GM18520 (cell line): ENCODE measurements around the gene MRTO4.
A peak's percentile ranks its signal among the peaks of the same experiment; 100 is the strongest.
"Not testable (repeated sequence)": the region's sequence is repeated elsewhere in the genome, so short reads cannot be mapped to it uniquely, and the experiment has no call there.

ENCODE experiments used
- ATAC-seq: cut with Tn5 transposase; IDR thresholded peaks from one replicate; pipeline ENCODE4 v1.9.1; 2021; ENCODE audit not compliant: unreplicated experiment

The MRTO4 gene

DNA sequence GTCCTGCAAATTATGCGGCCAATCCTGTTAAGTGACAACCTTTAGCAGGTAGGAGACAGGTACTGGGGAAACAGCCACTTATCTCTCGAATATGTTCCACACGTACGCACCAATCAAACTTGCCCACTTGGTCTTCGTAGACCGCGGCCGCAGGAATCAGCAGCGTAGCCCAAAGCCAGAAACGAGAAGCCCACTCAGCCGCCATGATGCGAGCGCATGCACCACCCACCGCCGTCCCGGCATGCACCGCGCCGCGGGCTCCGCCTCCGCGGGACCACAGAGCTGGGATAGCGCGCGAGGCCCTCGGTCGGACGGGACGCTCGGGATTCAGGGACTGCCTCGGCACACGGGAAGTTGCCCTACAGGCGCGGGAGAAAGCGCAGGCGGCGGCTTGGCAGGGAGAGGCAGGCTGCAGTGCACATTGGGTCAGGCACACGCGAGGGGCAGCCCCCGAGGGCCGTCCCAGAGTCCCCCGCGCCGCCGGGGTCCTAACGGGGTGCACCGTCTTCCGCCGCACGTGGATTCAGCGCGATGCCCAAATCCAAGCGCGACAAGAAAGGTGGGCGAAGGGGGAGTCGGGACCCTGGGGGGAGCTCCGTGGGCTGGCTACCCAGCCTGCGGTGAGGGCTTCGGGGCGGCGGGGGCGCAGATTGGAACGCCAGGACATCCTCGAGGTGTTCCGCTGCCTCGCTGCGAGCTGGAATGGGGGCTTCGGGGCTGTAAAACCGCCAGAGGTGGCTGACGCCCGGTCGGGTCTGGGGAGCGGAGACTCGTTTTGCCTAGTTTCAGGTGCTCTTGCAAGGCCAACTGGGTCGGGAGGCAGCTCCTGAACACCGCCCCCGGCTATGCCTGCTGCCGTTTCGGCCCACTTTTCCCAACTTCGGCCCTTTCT lies at the start of gene MRTO4, which contains the start of gene EMC1:
Gene MRTO4, plus strand, starts transcription at position 501 of the 892 bp plus-strand sequence. Its CDS starts 31 bp downstream, at position 532.
Gene EMC1, minus strand, starts transcription at position 220 of the 892 bp plus-strand sequence. Its CDS starts 15 bp downstream, at position 205.
- ATAC-seq, result peak; percentile 65

DNA sequence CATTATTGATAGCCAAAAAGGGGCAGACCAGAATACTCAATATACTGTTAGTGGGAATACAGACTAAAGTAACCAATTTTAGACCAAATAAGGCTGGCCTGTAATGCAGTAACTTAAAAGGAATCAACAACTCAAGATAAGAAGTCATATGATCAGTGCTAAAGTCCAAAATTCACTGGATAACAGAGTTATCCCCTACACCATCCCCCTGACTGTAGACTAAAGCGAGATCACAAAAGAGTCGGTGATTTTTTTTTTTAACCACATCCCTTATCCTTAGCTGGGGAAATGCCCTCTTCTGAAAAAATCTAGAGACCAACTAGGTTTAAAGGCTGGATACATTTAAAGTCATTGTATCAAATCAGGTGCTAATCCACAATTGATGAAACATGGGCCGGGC lies 49.2 kb upstream of the MRTO4 start:
- ATAC-seq, result no peak

DNA sequence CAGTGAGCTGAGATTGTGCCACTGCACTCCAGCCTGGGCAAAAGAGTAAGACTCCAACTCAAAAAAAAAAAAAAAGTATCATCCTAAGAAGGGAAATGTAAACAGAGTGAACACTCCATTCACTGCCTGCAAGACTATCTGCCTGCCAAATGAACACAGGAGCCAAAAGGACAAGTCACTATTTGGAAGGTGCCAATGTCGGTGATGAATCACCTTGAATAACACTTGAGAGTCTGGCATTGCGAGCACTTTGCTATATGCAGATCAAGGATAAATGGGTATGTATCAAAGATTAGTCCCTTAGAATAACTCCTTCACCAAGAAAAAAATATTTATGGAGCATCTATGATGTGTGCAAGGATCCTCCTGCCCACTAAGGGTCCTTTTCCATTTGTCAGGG lies 48.2 kb upstream of the MRTO4 start:
- ATAC-seq, result no peak

DNA sequence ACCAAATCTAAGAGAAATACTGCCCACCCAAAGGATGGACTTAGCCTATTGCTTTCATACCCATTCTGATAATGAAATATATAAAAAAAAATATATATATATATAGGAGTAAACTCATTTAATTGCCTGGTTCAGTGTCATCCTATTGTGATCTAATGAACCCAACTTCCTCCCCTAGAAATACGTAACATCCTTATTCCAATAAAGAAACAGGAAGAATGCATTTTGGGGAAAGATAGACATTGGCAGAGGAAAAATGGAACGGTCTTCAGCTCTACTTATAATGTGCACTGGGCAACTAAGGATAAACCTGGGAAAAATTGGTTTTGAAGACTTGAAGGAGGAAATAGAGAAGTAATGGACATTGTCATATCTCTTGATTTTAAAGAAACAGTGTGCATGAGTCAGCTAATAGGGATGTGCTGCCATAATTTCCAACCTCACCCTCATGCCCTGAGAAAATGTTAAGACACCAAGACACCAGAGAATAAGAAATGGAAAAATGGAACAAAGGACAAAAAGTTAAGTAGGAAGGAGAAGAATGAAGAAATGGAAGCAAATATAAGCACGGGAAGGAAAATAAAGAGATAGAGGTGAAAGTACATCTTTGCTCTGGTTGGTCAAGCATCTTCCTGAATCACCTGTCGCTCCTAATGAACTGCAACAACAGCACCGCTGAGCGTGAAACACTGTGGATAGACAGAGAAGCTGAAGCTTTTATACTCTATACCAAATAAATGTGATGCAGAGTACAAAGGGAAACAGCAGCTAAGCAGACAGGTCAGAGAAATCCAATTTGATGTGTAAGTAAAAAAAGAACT lies 46.9 kb upstream of the MRTO4 start:
- ATAC-seq, result no peak

DNA sequence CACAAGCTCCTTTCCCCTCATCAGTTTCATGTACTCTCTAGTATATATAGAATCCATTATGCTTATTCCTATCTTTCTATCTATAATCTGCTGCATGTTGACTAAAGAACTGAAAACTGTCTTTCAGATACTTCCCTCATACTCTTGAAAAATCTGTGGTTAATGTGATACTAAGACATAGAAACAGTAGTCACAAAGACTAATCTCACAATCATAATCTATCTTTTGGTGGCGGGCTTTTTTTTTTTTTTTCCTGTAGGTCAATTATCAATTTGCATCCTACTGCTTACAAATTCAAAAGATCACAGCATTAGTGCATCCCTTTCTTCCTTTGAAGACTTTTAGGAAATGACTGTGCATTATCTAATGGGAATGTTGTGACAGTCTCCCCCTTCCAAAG lies 46.2 kb upstream of the MRTO4 start:
- no peak for ATAC-seq

DNA sequence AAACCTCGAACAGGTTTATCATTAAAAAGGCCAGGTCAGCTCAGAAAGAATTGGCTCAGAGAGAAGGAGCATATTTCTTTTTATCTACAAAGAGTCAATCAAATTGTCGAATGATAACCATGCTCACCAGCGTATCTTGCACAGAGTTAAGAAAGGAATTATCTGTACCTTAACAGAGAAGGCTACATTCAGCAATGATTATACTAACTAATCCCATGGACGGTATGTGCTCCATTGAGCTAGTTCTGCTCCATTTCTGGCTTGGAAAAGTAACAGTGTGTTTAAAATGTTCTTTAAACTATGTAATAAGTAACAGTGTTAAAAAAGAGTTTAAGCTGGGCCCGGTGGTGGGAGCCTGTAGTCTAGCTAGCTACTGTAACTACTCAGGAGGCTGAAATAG lies 45.8 kb upstream of the MRTO4 start:
- ATAC-seq, result no peak

DNA sequence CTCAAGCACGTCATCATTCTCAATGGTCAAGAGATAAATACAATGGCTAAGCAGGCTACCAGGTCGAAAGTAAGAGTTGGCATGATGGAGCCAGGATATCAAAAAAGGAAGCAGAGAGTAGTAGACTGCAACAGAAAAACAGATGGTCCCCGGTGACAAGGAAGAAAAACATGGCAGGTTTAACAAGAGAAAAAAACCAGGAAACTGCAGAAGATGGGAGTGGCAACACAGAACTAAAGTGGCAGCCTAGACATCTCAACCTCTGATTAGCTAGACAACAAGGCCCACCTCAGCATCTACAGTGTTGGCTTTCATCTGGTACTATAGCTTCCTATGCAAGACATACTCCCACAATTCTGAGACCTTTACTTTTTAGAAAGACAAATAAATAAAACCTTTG lies 44.7 kb upstream of the MRTO4 start:
- ATAC-seq, result no peak

DNA sequence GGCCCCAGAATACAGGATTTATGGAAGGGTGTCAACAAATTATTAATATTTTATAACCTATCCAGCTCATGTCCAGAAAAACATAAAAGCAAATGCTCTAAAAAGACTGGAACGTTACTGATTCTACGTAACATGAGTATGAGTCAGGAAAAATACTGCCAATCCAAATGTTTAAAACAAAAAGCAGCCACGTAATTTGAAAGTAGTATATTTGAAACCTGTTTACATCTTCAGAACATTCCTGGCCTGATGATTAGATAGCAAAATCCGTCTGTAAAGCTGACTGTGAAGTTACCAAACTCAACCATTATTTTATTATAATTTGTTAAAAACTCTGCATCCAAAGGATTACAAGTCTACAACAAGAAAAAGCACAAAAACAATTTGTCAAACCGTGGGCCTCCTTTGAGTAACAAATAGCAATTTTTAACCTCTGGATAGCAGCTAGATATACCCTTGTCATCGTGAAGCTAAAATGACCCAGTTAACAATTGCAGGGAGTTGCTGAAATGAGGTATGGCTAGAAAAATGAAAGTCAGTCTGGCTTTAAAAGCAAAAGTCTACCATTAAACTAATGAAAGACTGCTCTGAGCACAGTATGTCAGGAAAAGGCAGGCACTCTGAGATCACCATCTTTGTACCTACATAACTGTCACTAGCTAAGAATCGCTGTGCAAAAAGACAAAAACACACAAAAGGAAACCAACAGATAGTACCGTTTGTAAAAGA lies 42.7 kb upstream of the MRTO4 start:
- ATAC-seq, result no peak

DNA sequence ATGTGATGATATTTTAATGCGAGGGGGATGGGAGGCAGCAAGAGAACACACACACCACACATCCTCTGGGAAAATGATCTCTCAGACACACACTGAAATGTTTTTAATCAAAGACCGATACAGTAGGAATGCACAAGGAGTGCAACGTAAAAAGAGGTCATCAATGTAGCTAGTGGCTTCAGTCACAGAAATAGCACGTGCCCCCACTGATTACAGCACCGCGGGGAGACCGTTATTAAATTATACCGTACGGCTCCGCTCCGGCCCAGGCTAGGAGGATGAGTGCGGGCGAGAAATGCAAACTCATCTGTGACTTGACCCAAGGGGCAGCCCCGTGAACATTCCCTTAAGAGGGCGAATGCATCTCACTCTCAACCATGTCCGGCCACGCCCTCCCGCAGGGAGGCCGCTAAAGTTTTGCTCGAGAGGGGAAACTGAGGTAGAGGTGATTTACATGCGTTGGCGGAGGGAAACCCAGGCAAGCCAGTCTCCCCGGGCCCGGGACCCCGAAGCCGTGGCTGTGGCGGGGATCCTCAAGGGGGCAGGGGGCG lies 42.1 kb upstream of the MRTO4 start:
- ATAC-seq, result peak; percentile 38

DNA sequence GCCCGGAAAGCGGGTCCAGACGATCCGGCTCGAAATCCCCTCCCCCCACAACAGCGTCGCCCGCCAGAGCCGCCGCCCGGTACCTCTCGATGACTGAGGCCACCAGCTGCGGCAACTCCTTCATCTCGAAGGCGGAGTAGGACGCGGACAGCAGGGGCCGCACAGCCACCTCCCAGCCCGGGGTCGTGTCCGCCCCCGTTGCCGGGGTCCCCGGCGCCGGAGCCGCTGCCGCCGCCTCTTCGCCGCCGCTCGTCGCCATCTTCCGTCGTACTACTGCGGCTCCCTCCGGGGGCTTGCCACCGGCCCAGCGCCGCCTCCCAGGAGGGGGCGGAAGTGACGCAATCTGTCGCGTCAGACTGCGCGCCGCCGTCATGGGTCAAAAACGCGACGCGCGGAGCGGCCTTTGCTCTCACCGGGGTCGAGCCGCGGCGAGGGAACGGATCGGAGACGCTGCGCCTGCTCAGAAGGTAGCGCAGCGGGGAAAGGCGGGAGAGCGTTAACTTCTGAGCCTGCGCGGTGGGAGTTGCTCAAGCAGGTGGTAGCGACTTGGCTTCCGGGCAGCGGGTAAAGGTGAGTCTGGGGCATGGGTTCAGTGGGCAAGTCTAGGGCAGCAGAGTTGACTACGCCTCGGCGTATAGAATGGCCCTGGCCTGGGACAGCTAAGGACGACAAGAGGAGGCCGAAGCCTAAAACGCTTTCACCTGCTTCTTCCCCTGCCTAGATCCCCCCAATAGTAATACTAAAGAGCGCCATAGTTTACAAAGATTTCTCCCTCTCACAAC lies 41.4 kb upstream of the MRTO4 start, which contains the start of gene UBR4:
Gene UBR4, minus strand, starts transcription at position 277 of the 782 bp plus-strand sequence. Its CDS starts 18 bp downstream, at position 259.
- peak; percentile 75 for ATAC-seq

DNA sequence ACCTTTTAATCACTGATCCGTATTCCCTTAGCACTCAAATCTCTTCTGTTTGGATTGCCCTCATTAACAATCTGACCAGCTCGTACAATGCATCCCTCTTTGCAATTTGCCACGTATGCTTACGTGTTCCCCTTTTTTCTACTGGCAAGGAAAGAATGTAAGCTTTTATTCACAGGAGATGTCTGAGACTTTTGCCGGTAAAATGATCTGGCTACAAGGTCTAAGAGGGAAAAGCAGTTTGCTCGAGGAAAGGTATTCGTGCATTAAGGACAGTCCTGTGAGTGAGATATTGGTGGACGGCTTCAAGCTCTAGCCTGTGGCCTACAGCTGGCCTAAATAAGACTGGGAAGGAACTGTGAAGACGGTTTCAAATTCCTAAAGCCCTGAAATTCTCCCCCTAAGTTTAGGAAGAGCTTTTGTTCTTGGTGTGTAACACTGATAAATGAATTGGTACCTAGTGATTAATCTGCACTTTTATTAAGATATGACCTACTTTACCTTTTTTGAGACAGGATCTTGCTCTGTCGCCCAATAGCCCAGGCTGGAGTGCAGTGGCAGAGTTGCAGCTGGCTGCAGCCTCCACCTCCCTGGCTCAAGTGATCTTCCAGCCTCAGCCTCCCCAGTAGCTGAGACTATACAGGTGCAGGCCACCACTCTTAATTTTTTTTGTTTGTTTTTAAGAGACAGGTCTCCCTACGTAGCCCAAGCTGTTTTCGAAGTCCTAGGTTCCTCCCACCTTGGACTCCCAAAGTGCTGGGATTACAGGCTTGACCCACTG lies 40.6 kb upstream of the MRTO4 start:
- ATAC-seq, result no peak

DNA sequence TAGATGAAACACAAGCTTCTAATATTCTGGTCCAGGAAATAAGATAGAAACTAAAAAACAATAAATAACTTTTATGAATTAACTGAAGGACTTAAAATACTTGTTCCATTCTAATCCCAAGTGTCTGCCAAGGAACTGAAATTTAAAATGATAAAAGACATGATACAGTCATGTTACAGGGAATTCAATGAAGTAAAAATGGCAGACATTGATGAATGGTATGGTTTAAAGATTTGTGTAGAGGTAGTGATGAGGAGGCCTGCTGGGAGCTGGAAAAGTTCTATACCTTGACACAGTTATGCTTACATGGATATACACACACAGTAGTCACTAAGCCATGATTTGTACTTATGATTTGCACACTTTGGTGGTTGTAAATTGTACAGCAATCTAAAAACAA lies 39.4 kb upstream of the MRTO4 start:
- ATAC-seq, result no peak

DNA sequence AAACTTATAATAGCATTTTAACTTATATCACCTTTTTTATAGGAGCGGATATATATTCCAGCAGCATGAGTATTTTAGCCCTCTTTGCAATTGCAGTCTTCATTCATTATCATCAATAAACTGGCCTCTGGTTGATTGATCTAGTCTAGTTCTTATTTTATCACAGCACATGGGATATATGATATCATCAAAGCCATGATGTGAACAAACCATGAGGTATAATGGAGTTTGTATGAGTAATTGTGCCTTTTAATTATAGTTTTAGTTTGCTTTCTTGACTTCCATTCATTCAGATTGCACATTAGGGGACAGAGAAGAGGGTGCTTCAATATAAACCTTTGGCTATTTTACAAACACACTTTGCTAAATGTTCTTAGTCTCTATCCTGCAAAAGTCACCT lies 38.0 kb upstream of the MRTO4 start:
- ATAC-seq, result no peak

DNA sequence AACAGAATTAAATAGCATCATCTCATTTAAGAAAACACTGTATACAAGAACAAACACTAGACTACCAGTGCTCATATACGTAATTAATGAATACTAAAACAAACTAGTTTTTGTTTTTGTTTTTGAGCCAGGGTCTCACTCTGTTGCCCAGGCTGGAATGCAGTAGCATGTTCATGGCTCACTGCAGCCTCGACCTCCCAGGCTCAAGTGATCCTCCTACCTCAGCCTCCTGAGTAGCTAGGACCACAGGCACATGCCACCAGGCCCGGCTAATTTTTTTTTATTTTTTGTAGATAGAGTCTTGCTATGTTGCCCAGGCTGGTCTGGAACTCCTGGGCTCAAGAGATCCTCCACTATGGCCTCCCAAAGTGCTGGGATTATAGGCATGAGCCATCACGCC lies 35.0 kb upstream of the MRTO4 start:
- not testable (repeated sequence) for ATAC-seq

DNA sequence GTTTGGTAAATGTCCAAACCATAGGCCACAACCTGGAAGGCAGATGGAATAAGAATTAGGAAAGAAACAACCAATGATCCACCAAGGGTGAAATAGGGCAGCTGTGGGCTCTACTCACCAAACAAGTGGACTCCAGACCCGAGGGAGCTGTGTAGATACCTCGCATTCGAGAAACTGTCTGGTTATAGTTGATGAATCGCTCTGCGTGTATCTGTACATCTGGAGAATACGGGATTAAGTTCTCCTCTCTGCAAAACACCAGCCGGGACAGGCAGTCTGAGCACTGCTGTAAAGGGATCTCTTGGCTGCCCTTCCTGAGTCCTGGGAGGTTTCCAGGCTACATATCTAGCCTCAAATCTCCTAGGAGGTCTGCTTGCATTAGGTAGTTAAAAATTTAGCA lies 32.2 kb upstream of the MRTO4 start:
- no peak for ATAC-seq

DNA sequence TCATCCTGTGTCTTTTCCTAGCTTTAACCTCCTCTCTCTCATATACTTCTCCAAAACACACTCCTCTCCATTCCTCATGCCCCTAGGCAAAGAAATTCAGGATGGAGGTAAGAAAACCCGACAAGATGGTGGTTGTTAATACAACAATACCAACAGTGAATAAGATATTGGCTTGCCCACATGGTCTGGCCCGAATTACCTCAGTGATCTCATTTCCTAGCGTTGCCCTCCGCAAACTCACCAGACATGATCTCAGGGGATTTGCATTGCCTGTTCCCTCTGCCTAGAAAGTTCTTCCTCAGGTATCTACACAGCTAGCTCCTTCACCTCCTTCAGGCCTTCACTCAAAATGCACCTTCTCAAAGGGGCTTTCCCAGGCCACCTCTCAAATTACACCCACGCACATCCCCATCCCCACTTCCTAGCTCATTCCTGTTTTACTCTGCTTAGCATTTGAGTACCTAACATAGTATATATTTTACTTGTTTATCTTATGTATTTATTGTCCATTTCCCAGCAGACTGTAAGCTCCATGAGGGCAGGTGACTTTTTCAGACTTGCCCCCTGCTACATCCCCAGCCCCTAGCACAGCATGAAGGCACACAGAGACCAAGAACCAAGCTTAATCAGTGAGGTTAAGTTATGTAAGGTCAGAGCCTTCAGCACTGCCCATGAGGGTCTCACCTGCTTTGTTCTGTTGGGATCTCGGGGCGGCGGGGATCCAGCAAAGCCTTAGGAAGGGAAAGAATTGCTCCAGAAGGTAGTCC lies 31.3 kb upstream of the MRTO4 start:
- ATAC-seq, result no peak

DNA sequence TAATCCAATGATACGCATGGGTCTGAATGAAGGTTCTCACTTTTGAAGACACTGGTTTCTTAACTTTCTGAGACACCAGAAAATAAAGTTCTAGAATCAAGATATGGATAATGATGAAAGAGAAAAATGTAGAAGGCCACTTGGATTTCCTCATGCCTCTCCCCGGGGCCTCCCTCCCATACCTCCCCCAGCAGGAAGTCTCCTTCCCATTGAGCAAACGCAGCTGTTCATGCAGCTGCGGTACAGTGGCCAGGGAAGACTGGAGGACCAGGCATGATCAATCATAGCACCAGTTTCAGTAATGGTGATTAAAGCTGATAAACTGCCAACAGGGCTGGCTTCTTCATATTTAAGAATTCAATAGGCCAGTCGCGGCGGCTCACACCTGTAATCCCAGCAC lies 30.6 kb upstream of the MRTO4 start:
- no peak for ATAC-seq

DNA sequence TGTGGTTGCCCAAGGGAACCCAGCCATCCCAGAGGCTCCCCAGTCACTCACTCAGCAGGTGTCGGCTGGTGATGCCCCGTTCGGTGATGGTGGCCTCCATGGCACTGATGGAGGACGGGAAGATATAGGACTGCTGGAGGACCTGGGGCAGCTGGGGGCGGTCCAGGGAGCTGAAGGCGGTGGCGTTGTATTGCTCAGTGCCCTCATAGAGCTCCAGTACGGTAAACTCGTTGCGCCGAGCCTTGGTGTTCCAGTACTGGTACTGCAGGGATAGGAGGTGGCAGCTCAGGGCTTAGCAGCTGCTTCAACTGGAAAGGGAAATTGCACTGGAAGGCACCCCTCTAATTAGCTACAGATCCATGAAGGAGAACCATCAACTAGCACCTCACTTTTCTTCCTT lies 29.0 kb upstream of the MRTO4 start:
- ATAC-seq, result no peak
